ENCODE data around the gene ATM.

The ATM gene

GRCh38 chr11:108222574-108223347 is at the start of gene ATM, which contains the start of gene NPAT:
TSS of gene ATM (plus strand) at chr11:108223067. CDS start at chr11:108227625, 4,558 bp downstream.
TSS of gene NPAT (minus strand) at chr11:108222638. CDS start at chr11:108222536, 102 bp downstream.
- peak within 1 kb of the TSS; percentile 82 for H3K4me3 ChIP-seq (ENCODE audit: low read depth, low read length)
- ChIA-PET POLR2A (interaction anchor here (0.5 to 1.4 kb wide), 9 partner anchors 9 to 765 kb away, joined by 3 to 5 read pairs (median 3); partner anchors contain the start of genes CWF19L2 and DDX10), CTCF (interaction anchor here (0.7 to 1.8 kb wide), 6 partner anchors 14 to 442 kb away, joined by 3 to 15 read pairs (median 4); partner anchors contain the start of gene DDX10)
- H3K4me1 ChIP-seq (ENCODE audit: control insufficient read depth, insufficient read depth, low read length): no peaks in the 10 kb centered on the region
- H3K9me3 ChIP-seq (ENCODE audit: control insufficient read depth, insufficient read depth, low read depth, low read length): no peaks in the 10 kb centered on the region
- H3K27ac ChIP-seq (ENCODE audit: extremely low read depth, low read depth, low read length): peak within 1 kb of the TSS; percentile 80
- peaks cover 0 to 12% of the 10 kb centered on the region in 2 experiments; a peak in 1 of 3 replicates for H3K36me3 ChIP-seq (ENCODE audit: control insufficient read depth in 2 of 2, insufficient read depth in 1 of 2, low read length in 2 of 2)
- TF ChIP-seq ZBTB49 (tag by site-specific recombination; IDR thresholded peaks at IDR 0.05; ENCODE audit: low read depth): no peak
- no peak for TF ChIP-seq SETDB1 (IDR thresholded peaks at IDR 0.05; ENCODE audit: insufficient read length, low read length)
- no peak for TF ChIP-seq ZNF302 (tag by site-specific recombination; IDR thresholded peaks at IDR 0.05; ENCODE audit: low read depth)
- TF ChIP-seq GFI1B (tag by site-specific recombination; IDR thresholded peaks at IDR 0.05): no peak
- no peak for TF ChIP-seq ZNF555 (tag by site-specific recombination; conservative IDR thresholded peaks at IDR 0.05)
- TF ChIP-seq ZNF211 (tag by site-specific recombination; IDR thresholded peaks at IDR 0.05; ENCODE audit: low read depth): no peak
- no peak for TF ChIP-seq ZNF266 (tag by site-specific recombination; IDR thresholded peaks at IDR 0.05; ENCODE audit: low read depth)
- TF ChIP-seq ZNF10 (tag by site-specific recombination; IDR thresholded peaks at IDR 0.05): no peak
- TF ChIP-seq ZNF629 (tag by site-specific recombination; IDR thresholded peaks at IDR 0.05): peak; percentile 65
- no peak for TF ChIP-seq SALL2 (tag by site-specific recombination; IDR thresholded peaks at IDR 0.05; ENCODE audit: borderline replicate concordance)
- TF ChIP-seq MYNN (tag by site-specific recombination; IDR thresholded peaks at IDR 0.05; ENCODE audit: borderline replicate concordance): no peak
- no peak for TF ChIP-seq ZNF423 (tag by site-specific recombination; IDR thresholded peaks at IDR 0.05)
- no peak for TF ChIP-seq PRDM6 (tag by site-specific recombination; IDR thresholded peaks at IDR 0.05)
- TF ChIP-seq TRIM28 (IDR thresholded peaks at IDR 0.05; ENCODE audit: borderline replicate concordance, low read length): peak; percentile 71; the same call in 1 of the 2 replicates
- no peak for TF ChIP-seq ZNF121 (tag by site-specific recombination; IDR thresholded peaks at IDR 0.05)
- no peak for TF ChIP-seq TCF7L2 (IDR thresholded peaks at IDR 0.05; ENCODE audit: borderline replicate concordance, low read depth, low read length)
- peak; percentile 43; the same call in 1 of the 2 replicates for TF ChIP-seq ZNF660 (tag by site-specific recombination; IDR thresholded peaks at IDR 0.05)
- TF ChIP-seq RBAK (tag by site-specific recombination; IDR thresholded peaks at IDR 0.05): no peak
- TF ChIP-seq ZBTB7A (tag by site-specific recombination; IDR thresholded peaks at IDR 0.05; ENCODE audit: low read depth): no peak
- no peak for TF ChIP-seq ZNF157 (tag by site-specific recombination; IDR thresholded peaks at IDR 0.05)
- TF ChIP-seq ZNF416 (tag by site-specific recombination; IDR thresholded peaks at IDR 0.05): no peak
- TF ChIP-seq ZBTB8A (tag by site-specific recombination; IDR thresholded peaks at IDR 0.05): peak; percentile 81
- TF ChIP-seq ZNF501 (tag by site-specific recombination; IDR thresholded peaks at IDR 0.05): no peak; the same call in 1 of the 2 replicates
- 0 out of 2 replicates have a peak, but pooled peaks have one; percentile 49 for TF ChIP-seq KLF17 (tag by site-specific recombination; IDR thresholded peaks at IDR 0.05)
- TF ChIP-seq ZNF202 (tag by site-specific recombination; IDR thresholded peaks at IDR 0.05; ENCODE audit: borderline replicate concordance): no peak
- TF ChIP-seq ZNF16 (tag by site-specific recombination; IDR thresholded peaks at IDR 0.05; ENCODE audit: low read depth): no peak
- no peak for TF ChIP-seq ZNF768 (tag by site-specific recombination; IDR thresholded peaks at IDR 0.05)
- no peak for TF ChIP-seq ZBTB21 (tag by site-specific recombination; IDR thresholded peaks at IDR 0.05)
- TF ChIP-seq PBX3 (CRISPR knock-in tag; IDR thresholded peaks at IDR 0.05): no peak
- no peak for TF ChIP-seq ZNF785 (tag by site-specific recombination; IDR thresholded peaks at IDR 0.05)
